GM18526 (cell line): ENCODE results near the gene CNTNAP4.

ENCODE experiments used
- POLR2A ChIP-seq: IDR thresholded peaks from 3 replicates; pipeline ENCODE4 v1.6.1; 2011; ENCODE audit not compliant: insufficient read length; ENCODE audit errors: extremely low read depth

CNTNAP4 gene

DNA sequence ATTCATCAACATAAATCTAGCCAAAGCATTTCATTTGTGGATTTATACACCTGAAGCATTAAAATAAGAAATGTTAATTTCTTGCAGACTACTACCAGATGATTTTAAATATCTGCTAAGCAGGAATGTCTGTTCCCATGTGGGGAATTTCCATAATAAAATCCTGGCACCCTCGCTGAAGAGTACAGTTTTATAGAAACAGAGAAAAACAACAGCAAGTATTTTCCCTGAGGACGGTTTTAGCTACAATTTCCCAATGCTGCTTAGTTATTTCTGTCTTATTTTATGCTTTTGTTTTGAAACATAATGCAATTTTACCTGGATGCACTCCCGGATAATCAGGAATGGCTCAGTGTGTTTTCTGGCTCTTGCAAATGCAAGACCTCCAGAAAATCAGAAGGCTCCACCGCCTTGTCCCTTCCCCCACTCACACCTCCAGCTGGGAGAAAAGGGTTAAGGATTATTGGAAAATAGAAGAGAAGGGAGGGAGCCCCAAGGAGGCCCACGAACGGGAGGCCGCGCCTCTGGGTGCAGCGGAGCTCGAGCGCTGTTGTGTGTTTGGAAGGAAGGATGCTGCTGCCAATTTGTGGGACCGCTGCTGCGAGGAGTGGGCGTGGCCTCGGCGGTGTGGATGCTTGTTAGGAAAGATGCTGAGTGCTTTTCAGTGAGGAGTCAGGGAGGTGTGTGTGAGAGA, at the start of gene CNTNAP4:
Gene CNTNAP4 (plus strand): TSS at position 657 of the 694 bp plus-strand sequence. CDS start 262 bp downstream, outside the sequence.
- no peak for TF ChIP-seq POLR2A

DNA sequence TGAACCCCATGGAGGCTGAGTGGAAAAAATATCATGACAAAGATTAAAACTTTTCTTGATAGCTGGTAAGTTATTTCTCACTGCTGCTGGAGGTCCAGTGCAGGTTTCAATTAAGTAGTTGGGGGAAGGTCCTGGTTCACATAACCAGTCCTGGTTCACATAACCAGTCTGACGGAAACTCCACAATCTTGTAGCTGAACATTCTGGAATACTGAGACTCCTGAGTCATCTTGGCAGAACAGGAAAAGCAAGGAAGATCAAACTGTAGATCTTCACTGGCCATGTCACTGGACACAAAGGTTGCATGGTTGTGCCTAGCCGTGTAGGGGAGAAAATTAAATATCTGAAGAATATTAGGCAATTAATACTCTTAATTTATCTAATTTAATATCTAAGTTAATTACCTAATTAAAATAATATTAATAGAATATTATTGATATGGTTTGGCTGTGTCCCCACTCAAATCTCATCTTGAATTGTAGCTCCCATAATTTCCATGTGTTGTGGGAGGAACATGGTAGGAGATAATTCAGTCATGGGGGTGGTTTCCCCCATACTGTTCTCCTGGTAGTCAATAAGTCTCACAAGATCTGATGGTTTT, 48.6 kb upstream of the CNTNAP4 start:
- TF ChIP-seq POLR2A: no peak

GRCh38 chr16:76232704-76233103, 44.5 kb upstream of the CNTNAP4 start:
- TF ChIP-seq POLR2A: no peak

DNA sequence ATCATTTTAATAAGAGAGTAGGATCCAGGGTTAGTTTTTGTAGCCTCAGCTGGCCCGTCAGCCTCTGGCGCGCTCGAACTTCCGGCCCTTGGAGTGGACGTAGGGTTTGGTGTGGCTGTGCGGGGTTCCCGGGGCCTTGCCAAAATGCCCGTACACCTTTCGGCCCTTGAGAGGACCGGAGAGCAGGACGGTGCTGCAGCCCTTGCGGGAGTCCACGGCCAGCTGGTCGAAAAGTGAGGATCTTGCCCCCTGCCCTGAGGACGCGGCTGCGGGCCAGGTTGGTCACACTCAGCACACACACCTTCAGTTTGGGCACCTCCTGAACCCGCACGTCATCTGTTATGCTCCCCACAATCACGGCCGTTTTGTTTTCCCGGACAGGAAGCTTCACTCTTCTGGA, 42.2 kb upstream of the CNTNAP4 start:
- no peak for TF ChIP-seq POLR2A

DNA sequence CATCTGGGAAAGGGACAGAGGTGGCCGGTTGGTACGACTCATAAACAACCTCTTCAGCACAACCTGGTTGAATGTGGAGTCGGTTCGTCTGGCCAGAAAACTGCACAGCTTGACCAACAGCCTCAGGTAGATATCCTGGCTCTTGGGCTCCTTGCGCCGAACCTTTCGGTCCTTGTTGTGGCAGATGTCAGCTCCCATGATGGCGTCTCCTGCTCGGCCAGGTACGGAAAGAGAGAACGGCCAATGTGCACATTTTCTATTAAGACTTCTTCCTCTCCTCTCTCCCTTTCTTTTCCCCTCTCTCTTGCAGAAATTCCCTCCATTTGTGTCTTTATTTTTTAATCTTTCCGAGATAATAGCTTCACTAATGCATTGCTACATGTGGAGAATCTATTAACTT, 41.8 kb upstream of the CNTNAP4 start:
- TF ChIP-seq POLR2A: no peak

DNA sequence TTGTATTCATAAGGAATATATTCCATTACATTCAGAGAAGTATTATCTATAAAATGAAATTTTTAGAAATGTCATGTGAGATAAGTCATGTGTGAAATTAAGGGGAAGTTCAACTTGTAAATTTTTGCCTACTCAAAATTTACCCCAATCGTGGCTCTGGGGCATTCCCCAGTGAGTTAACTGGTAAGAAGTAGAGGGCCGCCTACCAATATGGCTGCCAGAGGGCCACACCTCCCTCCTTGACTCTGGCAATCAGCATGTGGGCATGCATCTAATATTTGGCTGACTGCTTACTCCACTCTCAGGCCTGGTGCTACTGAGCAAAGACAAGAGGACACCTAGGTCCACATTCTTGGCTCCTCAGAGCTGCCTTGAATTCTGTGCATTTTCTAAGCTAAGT, 39.7 kb upstream of the CNTNAP4 start:
- no peak for TF ChIP-seq POLR2A

- TF ChIP-seq POLR2A: no peak
Measured at GRCh38 chr16:76241755-76242154, 35.4 kb upstream of the CNTNAP4 start.

GRCh38 chr16:76243620-76244019, 33.6 kb upstream of the CNTNAP4 start:
- TF ChIP-seq POLR2A: no peak

DNA sequence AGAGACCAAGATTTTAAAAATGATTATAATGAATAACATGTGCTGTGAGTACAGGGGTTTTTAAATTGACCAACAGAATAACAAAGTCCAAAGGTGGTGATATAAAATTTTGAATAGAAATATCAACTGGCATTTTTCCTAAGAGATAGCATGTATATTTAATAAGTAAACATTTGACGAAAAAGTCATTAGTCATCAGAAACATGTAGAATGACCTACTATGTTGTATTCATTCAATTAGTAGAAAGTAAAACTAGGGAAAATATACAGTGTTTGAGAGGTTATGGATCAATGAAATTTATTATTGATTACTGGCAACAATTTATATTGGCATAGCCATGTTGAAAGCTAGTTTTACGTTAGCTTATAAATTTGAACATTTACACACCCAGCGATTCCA, 30.6 kb upstream of the CNTNAP4 start:
- no peak for TF ChIP-seq POLR2A

DNA sequence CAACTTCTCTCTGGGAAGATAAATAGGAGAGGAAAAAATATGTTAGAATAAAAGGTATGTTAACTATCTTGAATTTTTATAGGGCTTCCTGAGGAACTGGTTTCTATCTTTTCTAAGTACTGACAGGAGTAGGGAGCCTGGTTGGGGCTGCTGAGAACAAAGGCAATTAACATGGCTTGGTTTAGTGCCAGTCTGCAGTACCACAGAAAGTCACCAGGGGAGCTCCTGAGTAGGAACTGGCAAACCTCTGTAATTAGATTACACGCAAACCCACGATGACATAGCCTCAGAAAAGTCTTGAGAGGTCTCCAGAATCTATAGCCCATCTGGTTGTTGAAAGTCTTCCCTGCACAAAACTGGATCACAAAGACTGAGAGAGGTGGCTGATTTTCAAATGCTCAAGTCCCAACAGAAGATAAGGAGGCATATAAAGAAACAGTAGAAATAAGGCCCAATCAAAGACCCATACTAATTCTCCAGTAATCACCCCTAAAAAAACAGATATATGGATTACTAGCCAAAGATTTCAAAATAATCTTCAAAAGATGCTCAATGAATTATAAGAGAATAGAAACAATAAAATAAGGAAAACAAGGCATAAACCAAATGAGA, 11.7 kb upstream of the CNTNAP4 start:
- TF ChIP-seq POLR2A: no peak

DNA sequence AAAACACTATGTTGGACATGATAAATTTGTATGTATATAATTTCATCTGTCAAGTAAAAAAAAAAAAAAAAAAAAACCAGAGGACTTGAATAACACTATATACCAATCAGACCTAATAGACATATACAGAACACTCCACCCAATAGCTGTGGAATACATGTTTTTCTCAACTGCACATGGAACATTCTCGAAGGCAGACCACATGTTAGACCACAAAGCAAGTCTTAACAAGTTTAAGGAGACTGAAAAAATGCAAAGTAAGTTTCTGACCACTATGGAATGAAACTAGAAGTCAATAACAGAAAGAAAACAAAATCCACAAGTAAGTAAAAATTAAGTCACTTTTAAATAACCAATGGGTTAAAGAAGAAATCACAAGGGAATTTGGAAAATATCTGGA, 8.4 kb upstream of the CNTNAP4 start:
- no peak for TF ChIP-seq POLR2A

DNA sequence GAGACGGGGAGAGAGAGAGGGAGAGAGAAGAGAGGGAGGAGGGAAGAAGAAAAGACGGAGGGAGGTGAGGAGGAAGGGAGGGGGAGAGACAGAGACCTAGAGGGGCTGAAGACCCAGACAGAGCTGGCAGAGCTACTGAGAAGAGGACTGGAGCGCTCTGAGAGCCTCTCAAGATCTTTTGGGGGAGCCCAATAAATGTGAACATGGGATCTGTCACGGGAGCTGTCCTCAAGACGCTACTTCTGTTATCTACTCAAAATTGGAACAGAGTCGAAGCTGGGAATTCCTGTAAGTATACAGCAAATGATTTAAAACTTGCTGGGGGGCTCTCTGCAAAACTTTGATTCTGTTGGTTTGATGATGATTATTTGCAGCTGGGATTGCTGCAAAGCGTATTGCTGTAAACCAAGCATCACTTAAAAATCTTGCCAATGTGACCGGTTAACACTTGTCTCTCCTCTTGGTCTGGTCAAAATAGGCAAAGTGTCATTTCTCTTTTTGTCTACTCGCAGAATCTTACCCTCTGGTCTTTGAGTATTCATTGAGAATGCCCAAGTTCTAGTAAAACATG, 344 bp downstream of the CNTNAP4 start:
- TF ChIP-seq POLR2A: no peak

DNA sequence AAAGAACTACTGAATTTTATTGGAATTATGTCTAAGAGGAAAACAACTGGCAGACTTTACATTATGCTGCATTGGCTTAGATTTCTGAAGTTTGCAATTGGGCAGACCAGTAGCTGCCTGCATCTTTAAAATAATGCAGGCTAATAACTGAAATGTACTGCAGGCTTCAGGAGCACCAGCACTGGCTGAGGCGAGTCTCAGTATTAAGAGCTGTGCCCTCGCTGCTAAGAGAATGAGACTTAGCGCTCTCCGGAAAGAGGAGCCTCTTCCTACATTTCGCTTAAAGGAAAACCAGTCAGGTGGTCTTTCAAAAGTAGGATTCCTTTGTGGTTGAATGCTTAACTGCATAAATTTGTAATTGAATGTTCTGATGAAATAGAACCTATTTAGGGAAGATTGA, 885 bp downstream of the CNTNAP4 start:
- no peak for TF ChIP-seq POLR2A

GRCh38 chr16:76278980-76279379, 1.8 kb downstream of the CNTNAP4 start:
- no peak for TF ChIP-seq POLR2A

GRCh38 chr16:76280421-76281215, 3.4 kb downstream of the CNTNAP4 start:
- TF ChIP-seq POLR2A: no peak
